Left ventricle myocardium inferior (tissue), 1 donor: ENCODE measurements around the gene CNTNAP2. TPM values are rescaled to one million over a fixed set of nuclear protein-coding genes. Genes with fewer than 3 reads are reported as not detected.

Experiments
- DNase-seq: peaks from one replicate; pipeline ENCODE4 v3.0.0-alpha.2; 2020
- H3K27ac ChIP-seq: fragments of 200-600 bp; replicated peaks from 2 replicates; pipeline ENCODE4 v1.8.0; 2021
- H3K27me3 ChIP-seq: fragments of 200-600 bp; 2 replicates; pipeline ENCODE4 v1.8.0; 2021; ENCODE audit warnings: low read depth
- H3K36me3 ChIP-seq: fragments of 200-600 bp; 2 replicates; pipeline ENCODE4 v1.8.0; 2021
- H3K4me1 ChIP-seq: fragments of 200-600 bp; 2 replicates; pipeline ENCODE4 v1.8.0; 2021
- H3K4me3 ChIP-seq: fragments of 200-600 bp; 2 replicates; pipeline ENCODE4 v1.8.0; 2021; ENCODE audit warnings: mild to moderate bottlenecking, moderate library complexity
- H3K9me3 ChIP-seq: fragments of 200-600 bp; replicated peaks from 2 replicates; pipeline ENCODE4 v1.8.0; 2021
- CTCF ChIP-seq: fragments of 200-600 bp; IDR thresholded peaks from 2 replicates; pipeline ENCODE4 v1.8.0; 2021; ENCODE audit warnings: antibody characterized with exemption, mild to moderate bottlenecking, borderline replicate concordance
- intact Hi-C: fragments of 100-400 bp; cut with micrococcal nuclease; formaldehyde crosslinking; loops from one replicate; pipeline ENCODE4 v1.11.0; 2022
- total RNA-seq: library from RNA; stranded (reverse); fragmentation: NEBNext Ultra II Directional; extraction: Animal tissue kit (Norgen Biotek cat#: 25700); gene quantifications from one replicate; pipeline ENCODE4 v1.2.1, GENCODE V29; 2021
- donor health status: DM: no; HTN: yes; CAD: no; lungs with severe emphysema.

Gene CNTNAP2
- total RNA-seq, 1 donor from 2014 or later, result 0.99 TPM

- no peak for TF ChIP-seq CTCF
- Histone ChIP-seq H3K36me3 (no peaks in the 10 kb centered on the region), H3K4me1 (no peaks in the 10 kb centered on the region), H3K9me3 (no peaks in the 10 kb centered on the region), H3K27me3 (no peaks in the 10 kb centered on the region), H3K27ac (no peak overlapping the region), H3K4me3 (no peak overlapping the region)
- DNase-seq, result no peak
- intact Hi-C loops, result no loop called here
Observed at GRCh38 chr7:147818317-147818716, 1701.7 kb downstream of the CNTNAP2 start.

GRCh38 chr7:147824671-147825070 lies 1708.1 kb downstream of the CNTNAP2 start:
- no peak for DNase-seq
- TF ChIP-seq CTCF, result no peak

GRCh38 chr7:147829016-147829415 lies 1712.4 kb downstream of the CNTNAP2 start:
- Histone ChIP-seq H3K27me3 (no peaks in the 10 kb centered on the region), H3K9me3 (peaks cover 5% of the 10 kb centered on the region), H3K36me3 (no peaks in the 10 kb centered on the region), H3K27ac (no peak overlapping the region), H3K4me3 (no peak overlapping the region), H3K4me1 (no peaks in the 10 kb centered on the region)
- TF ChIP-seq CTCF, result no peak
- DNase-seq, result no peak
- intact Hi-C loops, result no loop called here

More at GRCh38 chr7:147824671-147825070, 1708.1 kb downstream of the CNTNAP2 start:
- intact Hi-C loops, result no loop called here
- no peaks in the 10 kb centered on the region for H3K4me1 ChIP-seq
- no peaks in the 10 kb centered on the region for H3K36me3 ChIP-seq
- H3K27ac ChIP-seq, result no peak overlapping the region
- H3K4me3 ChIP-seq, result no peak overlapping the region
- peaks cover 1% of the 10 kb centered on the region for H3K9me3 ChIP-seq
- no peaks in the 10 kb centered on the region for H3K27me3 ChIP-seq

GRCh38 chr7:147833557-147833956 lies 1717.0 kb downstream of the CNTNAP2 start:
- intact Hi-C loops, result no loop called here
- no peaks in the 10 kb centered on the region for H3K27me3 ChIP-seq
- no peak for DNase-seq
- no peak for TF ChIP-seq CTCF
- H3K27ac ChIP-seq, result no peak overlapping the region
- peaks cover 32% of the 10 kb centered on the region for H3K9me3 ChIP-seq
- no peaks in the 10 kb centered on the region for H3K4me1 ChIP-seq
- no peaks in the 10 kb centered on the region for H3K36me3 ChIP-seq
- no peak overlapping the region for H3K4me3 ChIP-seq

- Histone ChIP-seq H3K9me3 (peaks cover 32% of the 10 kb centered on the region), H3K4me3 (no peak overlapping the region), H3K27me3 (no peaks in the 10 kb centered on the region), H3K4me1 (no peaks in the 10 kb centered on the region), H3K27ac (no peak overlapping the region), H3K36me3 (no peaks in the 10 kb centered on the region)
- no peak for TF ChIP-seq CTCF
- DNase-seq, result no peak
- intact Hi-C loops, result no loop called here
Observed at GRCh38 chr7:147833970-147834369, 1717.4 kb downstream of the CNTNAP2 start.

- no peak for DNase-seq
- TF ChIP-seq CTCF, result no peak
- Histone ChIP-seq H3K4me3 (no peak overlapping the region), H3K9me3 (peaks cover 5% of the 10 kb centered on the region), H3K27me3 (no peaks in the 10 kb centered on the region), H3K36me3 (no peaks in the 10 kb centered on the region), H3K27ac (no peak overlapping the region), H3K4me1 (no peaks in the 10 kb centered on the region)
- intact Hi-C loops, result no loop called here
Observed at GRCh38 chr7:147852833-147853232, 1736.2 kb downstream of the CNTNAP2 start.
